Heart left ventricle (tissue), 13 donors: Measurements from ENCODE around the gene LY6G6F.

ENCODE experiments used
- POLR2A ChIP-seq, 2 donors: fragments of 450-650 bp; IDR thresholded peaks; one replicate each; pipeline ENCODE4 v1.6.1; 2017; ENCODE audit warnings: antibody characterized with exemption in 2 of 2, mild to moderate bottlenecking in 2 of 2, moderate library complexity in 2 of 2
- TF ChIP-seq, protein P1 (sequence below), 12 donors: fragments of 200-600 bp; sonication (generic) in 4 of 12; IDR thresholded peaks; one replicate each; pipeline versions ENCODE4 v1.5.0 to v1.8.0; 2018 to 2022; ENCODE audit warnings: antibody characterized with exemption in 12 of 12, mild to moderate bottlenecking in 5 of 12
- donor health status: ischemic (EF 13 %, LVEDD 7.1; RV severe dilation, severe dysfunction).
- donor health status: DM: no; HTN: yes; CAD: no.
- donor health status: DM: no; HTN: no; CAD: no.
- donor health status: ischemic (EF 25% LVEDD 6.9; RV normal size, moderate dysfunction).
- donor health status: ischemic (EF 25% LVEDD 5.7; RV mildly dilated, moderate dysfunction).
- donor health status: ischemic (EF 35%, LVEDD 5.7; RV mildly dilated, moderate dysfunction).
- donor health status: nonischemic (EF 11% LVEDD 7.7; RV severe dilation, severe dysfunction).
- donor health status: DM: yes; HTN: yes; CAD: no.
- donor health status: PGD.
- donor health status: ischemic (EF 29% LVEDD 5.4; RV normal size, mild dysfunction).
- donor health status: nonischemic (EF 23%, LVEDD 6.1; RV moderate dilation, normal function).

DNA sequence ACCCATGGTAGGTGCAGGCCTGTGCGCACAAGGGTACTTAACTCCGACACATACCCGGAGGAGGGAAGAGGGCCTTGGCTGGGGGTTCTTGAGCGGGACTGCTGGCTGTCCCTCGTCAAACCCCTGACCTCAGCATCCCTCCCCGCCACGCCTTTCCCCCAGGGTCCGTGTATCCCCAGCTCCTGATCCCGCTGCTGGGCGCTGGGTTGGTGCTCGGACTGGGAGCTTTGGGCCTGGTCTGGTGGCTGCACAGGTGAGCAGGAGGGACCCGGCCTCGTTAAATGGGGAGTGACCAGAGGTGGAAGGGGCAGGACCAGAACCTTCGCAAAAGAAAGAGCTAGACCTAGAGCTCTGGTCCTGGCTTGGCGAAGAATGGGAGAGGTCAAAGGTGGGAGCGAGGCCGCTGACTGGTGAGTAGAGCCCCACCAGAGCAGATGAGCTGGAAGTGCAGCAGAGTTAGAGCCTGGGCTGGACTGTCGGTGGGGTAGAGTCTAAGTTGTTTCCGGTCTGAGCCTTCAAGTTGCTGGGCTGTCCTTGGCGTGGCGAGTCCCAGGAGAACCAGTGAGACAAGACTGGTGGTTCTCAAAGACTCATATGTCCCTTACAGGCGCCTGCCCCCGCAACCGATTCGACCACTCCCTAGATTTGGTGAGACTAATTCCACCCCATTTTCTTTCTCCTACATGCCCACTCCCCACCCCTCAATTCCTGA is 17.5 kb downstream of the LY6G6F start:
- no peak for TF ChIP-seq POLR2A (IDR thresholded peaks at IDR 0.05)
- TF ChIP-seq, protein P1, sequence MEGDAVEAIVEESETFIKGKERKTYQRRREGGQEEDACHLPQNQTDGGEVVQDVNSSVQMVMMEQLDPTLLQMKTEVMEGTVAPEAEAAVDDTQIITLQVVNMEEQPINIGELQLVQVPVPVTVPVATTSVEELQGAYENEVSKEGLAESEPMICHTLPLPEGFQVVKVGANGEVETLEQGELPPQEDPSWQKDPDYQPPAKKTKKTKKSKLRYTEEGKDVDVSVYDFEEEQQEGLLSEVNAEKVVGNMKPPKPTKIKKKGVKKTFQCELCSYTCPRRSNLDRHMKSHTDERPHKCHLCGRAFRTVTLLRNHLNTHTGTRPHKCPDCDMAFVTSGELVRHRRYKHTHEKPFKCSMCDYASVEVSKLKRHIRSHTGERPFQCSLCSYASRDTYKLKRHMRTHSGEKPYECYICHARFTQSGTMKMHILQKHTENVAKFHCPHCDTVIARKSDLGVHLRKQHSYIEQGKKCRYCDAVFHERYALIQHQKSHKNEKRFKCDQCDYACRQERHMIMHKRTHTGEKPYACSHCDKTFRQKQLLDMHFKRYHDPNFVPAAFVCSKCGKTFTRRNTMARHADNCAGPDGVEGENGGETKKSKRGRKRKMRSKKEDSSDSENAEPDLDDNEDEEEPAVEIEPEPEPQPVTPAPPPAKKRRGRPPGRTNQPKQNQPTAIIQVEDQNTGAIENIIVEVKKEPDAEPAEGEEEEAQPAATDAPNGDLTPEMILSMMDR (IDR thresholded peaks at IDR 0.05): no peak
